Uterus (tissue), 2 donors: ENCODE data around the gene GSTM3.

ENCODE experiments used
- POLR2A ChIP-seq, 2 donors: fragments of 450-650 bp; IDR thresholded peaks; one replicate each; pipeline ENCODE4 v1.6.1; 2016; ENCODE audit warnings: antibody characterized with exemption in 2 of 2, mild to moderate bottlenecking in 1 of 2, moderate library complexity in 1 of 2
- TF ChIP-seq, protein P1 (sequence below), 4 experiments: fragments of 200-600 bp in 2 of 4; fragments of 450-650 bp in 2 of 4; sonication (generic) in 2 of 4; IDR thresholded peaks; one replicate each; pipeline ENCODE4 v1.5.1; 2016 to 2019; ENCODE audit warnings: antibody characterized with exemption in 4 of 4, mild to moderate bottlenecking in 2 of 4, moderate library complexity in 1 of 4

DNA sequence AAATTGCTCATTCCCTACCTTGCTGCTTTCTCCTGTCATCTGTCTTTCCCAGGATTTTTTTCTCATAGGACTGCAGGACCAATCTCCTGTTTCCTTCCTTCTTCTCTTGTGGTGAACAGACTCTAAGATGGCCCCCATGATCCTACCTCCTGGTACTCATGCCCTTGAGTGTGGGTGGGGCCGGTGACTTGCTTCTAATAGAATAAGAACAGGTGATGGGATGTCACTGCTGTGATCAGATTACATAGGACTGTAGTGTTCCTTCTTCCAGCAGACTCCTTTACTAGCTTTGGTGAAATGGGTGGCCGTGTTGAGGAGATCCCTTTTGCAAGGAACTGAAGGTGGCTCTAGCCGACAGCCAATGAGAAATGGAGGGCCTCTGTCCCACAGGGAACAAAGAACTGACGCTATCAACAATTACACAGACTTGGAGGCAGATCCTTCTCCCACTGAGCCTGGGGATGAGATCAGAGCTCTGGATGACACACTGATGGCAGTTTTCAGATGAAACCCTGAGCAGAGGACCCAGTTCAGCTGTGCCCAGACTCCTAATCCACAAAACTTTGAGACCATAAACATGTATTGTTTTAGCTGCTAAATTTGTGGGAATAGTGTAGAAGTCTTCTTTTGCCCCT, 7.5 kb downstream of the GSTM3 start:
- TF ChIP-seq, protein P1, sequence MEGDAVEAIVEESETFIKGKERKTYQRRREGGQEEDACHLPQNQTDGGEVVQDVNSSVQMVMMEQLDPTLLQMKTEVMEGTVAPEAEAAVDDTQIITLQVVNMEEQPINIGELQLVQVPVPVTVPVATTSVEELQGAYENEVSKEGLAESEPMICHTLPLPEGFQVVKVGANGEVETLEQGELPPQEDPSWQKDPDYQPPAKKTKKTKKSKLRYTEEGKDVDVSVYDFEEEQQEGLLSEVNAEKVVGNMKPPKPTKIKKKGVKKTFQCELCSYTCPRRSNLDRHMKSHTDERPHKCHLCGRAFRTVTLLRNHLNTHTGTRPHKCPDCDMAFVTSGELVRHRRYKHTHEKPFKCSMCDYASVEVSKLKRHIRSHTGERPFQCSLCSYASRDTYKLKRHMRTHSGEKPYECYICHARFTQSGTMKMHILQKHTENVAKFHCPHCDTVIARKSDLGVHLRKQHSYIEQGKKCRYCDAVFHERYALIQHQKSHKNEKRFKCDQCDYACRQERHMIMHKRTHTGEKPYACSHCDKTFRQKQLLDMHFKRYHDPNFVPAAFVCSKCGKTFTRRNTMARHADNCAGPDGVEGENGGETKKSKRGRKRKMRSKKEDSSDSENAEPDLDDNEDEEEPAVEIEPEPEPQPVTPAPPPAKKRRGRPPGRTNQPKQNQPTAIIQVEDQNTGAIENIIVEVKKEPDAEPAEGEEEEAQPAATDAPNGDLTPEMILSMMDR (IDR thresholded peaks at IDR 0.05) = no peak
- TF ChIP-seq POLR2A (IDR thresholded peaks at IDR 0.05) = no peak
